GM21723 (cell line): Measurements from ENCODE around the gene SORBS1.

ENCODE experiments used
- ATAC-seq: cut with Tn5 transposase; IDR thresholded peaks from one replicate; pipeline ENCODE4 v1.9.1; 2021; ENCODE audit warnings: mild to moderate bottlenecking, moderate library complexity; ENCODE audit not compliant: unreplicated experiment

SORBS1 gene

DNA sequence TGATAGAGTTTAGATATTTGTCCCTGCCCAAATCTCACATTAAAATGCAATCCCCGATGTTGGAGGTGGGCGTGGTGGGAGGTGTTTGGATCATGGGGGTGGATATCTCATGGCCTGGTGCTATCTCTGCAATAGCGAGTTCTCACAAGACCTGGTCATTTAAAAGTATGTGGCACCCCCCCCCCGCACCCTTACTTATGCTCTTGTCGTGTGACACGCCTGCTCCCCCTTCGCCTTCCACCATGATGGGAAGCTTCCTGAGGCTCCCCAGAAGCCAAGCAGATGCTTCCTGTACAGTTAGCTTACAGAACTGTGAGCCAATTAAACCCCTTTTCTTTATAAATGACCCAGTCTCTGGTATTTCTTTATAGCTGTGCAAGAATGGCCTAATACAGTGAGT lies 118.8 kb downstream of the SORBS1 start:
- no peak for ATAC-seq

DNA sequence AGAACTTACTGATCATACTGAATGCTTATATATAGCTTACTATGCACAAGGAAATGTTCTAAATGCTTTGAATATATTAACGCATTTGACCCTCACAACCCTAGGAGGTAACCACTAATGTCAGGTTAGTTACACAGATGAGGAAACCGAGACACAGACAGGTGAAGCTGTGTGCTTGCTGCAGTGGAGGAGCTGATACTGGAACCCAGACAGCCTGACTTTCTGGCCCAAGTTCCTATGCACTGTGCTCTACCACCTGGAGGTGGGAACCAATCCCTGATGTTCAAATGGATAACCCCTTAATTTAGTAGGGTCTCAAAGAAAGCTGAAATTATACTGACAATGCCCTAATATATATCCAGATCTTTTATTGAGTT lies 119.6 kb downstream of the SORBS1 start:
- peak; percentile 25 for ATAC-seq

DNA sequence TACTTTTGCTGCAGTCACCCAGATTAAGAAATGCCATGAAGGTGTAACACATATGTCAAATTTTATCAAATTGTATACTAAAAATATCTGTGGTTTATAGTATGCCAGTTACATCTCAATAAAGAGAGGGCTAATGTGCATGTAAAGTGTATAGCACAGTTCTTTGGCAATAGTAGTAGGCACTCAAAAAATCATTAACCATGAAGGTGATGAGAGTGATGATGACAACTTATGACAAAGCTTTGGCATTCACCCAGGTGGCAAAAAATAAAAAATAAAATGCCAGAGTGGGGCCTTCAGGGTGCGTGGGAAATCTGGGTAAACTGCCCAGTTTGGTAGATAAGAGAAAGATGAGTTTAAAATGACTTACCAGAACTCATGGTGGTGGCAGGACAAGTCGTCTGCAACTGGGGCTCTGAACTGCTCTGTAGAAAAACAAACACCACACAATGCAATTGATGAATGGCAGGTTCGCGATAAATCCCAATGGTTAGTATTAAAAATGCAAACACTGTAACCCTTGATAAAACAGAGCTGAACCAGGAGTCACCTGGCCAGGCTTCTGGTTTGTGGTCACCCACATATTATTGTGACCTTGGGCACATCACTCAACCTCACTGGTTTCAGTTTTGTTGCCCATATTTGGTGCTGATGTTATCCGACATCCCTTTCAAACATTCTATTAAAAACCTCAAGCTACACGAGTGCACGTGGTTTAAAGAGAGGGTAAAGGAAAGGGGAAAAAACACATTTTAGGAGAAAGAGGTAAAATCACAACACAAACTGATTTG lies 120.2 kb downstream of the SORBS1 start:
- ATAC-seq, result peak; percentile 85

DNA sequence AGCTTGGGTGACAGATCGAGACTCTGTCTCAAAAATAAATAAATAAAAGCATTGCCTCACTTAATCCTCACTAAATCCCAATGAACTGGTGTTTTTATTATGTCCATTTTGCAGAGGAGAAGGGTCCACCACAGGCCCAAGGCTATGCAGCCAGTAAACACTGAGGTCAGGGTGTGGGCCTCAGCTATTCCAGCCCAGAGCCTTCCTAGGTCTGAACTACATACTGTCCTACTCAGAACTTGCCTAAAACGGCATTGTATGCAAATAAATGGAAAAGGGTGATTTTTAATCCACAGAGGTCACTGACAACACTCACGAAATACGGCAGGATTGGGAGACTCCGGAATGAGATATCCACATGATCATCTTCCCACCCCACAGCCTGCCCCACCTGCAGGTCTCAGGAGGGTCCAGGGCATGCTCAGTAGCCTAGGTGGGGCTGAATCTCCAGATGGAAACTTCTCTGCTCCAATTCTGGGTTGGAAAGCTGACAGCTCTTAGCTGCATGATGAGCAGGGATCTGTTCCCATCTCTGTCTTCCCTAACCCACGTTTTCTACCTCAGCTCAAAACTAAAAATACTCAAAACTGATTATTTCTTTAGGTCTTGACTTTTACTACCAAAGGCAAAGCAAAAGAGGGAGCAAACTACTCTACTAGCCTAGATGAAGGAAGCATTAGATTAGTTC lies 121.0 kb downstream of the SORBS1 start:
- ATAC-seq, result no peak

DNA sequence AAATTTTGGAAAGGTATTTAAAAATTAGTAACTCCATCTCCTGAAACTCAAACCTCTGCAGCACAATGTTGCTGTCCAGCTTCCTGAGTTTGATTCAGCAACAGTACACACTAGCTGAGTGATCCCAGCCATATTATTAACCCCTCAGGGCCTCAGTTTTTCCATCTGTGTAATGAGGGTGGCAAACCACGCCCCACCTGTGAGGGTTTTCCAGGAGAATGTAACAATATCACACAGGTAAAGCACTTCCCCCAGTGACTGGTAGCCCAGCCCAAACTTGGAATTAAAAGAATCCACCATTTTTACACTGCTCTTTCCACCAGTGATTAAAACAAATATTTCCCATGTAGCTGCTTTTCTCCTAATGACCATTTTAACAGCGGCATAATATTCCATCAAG lies 122.4 kb downstream of the SORBS1 start:
- no peak for ATAC-seq

DNA sequence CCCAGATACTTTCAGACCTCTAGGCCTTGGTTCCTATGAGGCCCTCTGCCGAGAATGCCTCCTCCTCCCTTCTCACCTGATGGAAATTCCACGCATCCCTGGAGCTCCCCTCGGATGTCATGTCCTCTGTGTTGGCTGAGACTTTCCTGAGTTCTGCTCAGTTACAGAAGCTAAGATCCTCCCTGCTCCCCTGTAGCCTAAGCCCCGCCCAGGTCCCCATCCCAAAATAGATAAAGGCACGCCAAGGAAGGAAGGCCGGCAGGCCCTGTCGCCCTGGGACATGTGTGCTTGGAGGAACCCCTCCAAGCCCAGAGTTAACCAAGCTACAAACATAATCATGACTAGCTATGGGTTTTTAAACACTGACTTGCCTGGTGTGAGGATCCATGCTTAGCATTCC lies 123.5 kb downstream of the SORBS1 start:
- ATAC-seq, result no peak

DNA sequence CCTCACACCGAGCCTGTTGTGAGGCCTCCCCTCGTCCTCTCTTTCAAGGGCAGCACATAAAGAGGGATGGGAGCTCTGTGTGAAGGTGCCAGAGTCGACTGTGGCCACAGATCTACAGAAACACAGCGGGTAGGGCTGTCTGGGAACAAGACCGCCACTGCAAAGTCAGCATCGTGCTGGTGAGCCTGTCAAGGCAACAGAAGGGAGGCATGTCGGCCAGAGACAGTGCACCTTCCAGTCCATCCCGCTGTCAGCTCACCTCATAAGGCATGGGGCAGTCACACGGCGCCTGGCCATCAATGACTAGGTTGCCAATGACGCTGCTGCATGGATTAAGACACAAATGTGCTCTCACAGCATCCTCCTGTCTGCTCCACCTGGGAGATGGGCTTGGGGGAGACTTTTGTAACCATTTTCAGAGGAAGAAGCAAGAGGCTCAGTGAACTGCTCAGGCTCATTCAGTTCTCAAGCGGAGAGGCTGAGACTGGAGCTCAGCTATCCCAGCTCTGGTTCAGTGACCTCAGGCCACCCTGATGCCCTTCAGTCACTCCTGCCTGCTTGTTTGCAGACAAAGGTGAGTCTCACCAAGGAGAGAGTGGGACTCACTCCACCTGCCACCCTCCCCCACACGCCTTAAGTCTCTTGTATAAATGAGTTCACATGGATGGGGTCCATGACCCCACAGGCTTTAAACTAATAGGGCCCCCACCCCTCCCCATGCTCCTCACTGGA lies 125.5 kb downstream of the SORBS1 start:
- ATAC-seq, result no peak

DNA sequence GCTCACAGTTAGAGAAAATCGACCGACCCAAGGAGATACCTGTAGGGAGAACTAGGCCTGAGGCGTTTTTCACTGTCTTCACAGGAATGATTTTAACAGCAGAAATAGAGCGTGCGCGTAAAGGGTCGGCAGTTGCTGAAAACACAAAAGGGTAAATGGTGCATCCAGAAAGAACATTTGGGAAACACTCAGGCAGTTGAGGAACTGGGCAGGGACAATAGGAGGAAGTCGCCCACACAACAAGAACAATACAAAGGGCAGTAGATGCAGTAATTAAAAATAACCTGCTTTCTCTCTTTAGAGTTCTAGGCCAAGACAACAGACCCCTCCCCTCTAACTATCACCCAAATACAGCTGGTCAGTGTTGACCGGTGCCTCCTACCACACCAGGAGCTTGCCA lies 126.6 kb downstream of the SORBS1 start:
- no peak for ATAC-seq

DNA sequence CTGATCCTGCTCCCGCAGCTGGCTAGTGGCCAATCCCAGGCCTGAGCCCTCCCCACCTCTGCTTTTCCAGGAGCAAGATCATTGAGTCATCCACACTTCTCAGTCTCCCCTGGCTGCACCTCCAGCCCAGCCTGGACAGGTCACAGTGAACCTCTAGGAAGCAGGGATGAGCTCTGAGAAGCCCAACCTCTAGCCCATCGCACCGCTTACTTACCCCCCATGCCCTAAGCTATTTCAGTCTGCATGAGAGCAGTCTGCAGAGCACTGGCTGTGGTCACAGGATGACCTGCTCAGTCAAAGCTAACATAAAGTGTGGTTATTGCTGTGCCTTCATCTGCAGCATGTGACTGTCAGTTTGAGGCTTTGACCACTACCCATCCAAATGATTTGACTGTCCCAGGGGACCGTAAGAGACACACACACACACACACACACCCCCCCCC lies 129.2 kb downstream of the SORBS1 start:
- ATAC-seq, result peak; percentile 58

DNA sequence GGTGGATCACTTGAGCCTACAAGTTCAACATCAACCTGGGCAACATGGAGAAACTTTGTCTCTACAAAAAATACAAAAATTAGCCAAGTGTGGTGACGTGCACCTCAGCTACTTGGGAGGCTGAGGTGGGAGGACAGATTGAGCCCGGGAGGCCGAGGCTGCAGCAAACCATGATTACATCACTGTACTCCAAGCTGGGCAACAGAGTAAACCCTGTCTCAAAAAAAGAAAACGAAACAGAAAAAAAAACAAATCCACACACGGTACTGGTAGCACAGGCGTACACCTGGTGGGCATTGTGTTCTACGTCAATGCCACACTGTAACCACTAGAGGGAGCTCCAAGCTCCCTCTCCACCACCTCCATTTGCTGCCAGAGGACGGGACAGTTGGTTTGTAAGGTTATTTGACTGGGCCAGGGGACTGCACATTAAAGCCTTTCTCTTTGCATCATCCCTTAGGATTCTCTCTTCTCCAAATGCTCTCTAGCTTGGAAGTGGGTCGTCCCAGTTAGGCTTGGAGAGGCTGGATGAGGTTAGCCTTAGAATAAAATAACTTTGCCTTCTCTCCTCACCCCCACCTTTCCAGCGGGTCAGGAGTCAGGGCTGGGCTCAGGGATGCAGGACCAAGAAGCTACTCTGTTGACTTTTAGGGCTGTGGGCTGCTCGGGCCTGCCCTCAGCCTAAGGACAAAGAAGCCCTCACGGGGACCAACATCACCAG lies 130.8 kb downstream of the SORBS1 start:
- peak; percentile 84 for ATAC-seq

DNA sequence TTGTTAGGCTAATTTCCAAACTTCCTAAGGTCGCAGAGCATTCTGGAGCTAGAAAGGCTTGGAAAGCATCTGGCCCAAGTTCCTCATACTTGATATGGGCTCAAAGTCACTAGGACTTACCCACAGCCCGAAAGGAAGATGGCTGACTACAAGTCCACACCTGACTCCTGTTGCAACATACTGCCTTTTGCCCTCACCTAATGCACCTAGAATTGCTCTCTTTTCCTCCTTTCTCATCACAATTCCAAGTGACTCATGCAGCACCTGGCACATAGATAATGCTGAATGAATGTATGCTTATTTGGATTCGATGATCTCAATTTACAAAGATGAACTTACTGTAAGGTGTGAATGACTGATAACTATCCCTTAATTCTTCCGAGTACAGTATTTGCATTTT lies 131.5 kb downstream of the SORBS1 start:
- no peak for ATAC-seq

DNA sequence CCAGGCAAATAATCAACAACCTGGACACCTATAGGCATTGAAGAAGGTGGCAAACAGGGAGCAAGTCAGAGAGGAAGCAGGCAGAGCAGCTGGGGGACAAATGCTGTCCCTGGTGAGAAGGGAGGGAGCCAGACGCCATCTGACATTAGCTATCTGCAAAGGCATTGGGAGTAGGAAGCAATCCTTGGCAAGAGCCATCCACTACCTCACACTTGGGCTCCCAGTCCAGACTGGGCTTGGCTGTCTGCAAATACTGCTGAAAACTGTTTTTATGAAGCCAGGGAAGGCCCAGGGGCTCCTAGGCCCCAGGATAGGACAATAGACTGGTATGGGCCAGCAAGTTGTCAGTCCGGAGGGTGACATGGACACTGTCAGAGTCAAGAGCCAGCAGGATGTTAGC lies 132.5 kb downstream of the SORBS1 start:
- no peak for ATAC-seq

DNA sequence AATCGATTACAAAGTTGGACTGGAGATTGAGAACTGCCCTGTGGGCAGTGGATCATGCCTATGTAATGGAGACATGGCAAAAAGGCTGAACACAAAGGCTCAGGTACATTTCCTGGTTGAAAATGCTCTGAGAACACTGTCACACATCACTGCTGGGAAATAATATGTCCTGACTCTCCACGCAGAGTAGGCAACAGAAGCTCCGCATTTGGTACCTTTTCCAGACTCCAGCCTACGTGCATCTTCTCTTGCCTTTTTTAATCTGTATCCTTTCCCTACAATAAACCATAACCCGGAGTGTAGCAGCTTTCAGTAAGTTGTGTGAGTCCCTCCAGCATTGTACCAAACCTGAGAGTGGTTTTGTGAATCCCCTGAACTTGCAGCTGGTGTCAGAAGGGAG lies 134.7 kb downstream of the SORBS1 start:
- no peak for ATAC-seq

DNA sequence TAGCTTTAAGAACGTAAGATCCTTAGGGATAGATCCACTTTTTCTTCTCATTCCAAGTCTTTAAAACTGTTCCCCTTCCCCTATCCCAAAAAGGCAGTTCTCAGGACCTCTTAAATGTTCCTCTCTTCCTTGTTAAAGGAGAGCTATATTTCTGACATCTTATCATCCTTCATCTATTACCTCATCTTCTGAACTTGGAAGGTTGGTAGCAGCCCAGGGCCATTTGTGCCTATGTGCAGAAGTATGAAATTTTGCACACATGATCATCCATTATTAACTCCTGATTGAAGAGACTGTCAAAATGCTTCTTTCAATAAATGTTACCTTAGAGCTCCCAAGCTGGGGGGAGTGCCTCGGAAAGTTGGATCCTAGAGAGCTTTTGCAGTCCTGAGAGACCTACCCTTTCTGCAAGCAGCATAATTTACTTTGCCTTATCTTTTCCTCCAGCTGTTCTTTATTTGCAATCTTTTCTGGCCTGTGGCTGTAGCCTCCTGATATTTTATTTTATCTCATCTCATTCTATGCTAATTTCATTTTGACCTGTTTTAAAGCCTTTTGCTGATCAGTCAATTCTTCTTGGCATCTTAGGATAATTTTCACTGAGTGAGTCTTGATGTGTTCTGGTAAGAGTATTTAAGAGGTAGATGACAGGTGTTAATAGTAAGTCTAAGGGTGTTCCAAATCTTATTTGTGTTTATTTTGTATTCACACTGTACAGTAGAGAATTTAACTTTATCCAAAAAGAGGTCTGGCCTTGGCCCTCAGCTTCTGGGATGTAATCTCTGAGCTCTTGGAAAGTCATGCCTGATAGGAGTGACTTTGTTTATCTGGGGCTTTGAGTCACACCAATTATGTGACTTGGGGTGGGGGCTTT lies 135.3 kb downstream of the SORBS1 start:
- no peak for ATAC-seq

DNA sequence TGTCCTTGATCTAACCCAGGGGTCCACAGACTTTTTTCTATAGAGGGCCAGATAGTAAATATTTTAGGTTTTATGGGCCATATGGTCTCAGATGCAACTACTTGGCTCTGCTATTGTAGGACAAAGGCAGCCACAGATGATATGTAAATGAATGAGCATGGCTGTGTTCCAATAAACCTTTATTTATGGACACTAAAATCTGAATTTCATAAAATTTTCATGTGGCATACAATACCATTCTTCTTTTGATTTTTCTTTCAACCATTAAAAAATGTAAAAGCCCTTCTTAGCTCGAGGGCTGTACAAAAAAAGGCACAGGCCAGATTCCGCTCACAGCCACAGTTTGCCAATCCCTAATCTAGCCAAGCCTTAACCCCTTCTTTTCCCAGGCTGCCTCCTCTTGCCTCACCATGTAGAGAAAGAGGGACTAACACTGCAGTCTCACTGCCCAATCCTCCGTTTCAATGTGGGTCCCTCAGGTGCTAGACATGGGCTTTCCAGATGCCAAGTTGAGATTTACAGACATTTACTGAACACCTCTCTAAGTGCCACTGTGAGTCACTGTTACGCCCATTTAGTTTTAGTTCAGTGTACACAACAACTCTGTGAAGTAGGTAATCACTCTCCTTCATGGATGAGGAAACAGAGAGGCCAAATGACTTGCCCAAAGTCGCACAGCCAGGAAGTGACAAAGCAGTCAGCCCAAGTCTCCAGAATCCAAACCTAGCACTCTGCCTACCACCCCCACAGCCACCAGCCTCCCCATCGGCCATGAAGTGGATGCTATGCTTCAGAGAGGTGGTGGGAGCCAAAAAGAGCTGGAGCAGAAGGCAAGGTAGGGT lies 137.8 kb downstream of the SORBS1 start:
- no peak for ATAC-seq

DNA sequence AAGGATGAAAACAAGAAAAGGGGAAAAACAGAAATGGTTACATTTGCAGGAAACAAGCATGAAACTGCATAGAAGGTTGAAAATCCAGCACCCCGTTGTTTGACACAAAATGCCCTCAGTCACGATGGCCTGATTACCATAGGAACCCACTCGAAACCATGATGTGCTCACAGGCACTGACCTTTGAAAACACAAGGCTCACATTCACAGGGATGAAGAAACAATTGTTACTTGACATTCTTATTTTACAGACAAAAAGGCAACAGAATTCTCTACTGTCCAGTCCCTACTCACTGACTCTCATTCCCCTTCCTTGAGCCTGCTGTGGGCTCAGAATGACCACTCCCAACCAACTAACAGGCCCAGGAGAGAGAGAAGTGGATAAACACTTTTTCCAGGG lies 138.9 kb downstream of the SORBS1 start:
- ATAC-seq, result no peak

DNA sequence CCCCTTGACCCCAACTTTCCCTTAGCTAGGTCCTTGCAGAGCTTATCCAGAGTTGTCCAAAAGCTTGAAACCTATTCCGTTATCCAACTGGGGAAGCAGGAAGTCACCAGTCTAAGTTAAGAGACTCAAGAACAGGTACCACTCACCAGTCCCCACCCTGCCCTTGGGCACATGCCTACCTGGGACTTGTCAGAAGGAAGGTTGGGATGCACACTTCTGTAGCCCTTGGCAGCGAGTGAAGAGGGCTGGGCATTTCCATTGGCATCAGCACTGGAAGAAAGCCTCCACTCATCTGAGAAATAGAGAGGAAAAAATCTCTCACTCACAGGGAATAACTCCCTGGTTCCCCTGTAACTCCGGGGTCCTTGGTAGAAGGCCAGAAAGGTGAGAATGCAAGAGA lies 139.4 kb downstream of the SORBS1 start:
- ATAC-seq, result no peak

DNA sequence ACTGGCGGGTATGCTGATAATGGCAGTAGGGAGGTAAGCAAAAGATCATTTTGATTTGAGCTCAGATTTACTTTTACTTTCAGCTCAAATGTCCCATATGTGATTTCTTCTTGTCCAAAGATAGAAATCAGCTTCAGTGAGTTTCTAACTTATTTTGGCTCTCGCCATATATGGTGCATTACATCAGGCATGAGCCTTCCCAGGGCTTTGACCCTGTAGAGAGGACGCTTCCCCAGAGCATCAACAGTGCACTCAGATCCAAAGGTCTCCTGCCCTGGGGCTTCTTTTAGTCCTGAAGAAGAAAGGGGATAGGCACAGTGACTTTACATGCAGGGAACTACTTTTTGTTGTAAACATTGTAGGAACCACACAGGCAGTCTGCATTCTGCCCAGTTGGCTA lies 141.8 kb downstream of the SORBS1 start:
- no peak for ATAC-seq

DNA sequence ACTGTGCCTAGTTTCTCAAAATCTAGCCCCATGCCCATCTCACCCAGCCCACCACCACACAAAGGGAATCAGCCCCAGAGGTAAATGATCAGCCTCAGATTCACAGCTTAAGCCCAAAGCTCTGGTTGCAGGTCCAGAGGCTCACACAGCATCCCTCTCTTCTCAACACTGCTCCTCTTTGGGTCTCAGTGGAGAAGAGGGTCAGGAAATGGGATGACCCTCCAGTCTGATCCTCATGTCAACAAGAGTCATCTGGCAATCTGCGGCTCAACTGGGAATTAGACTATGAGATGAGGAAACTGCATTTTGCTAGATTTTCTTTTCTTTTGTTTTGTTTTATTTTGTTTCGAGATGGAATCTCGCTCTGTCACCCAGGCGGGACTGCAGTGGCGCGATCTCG lies 144.2 kb downstream of the SORBS1 start:
- no peak for ATAC-seq
